Neural cell (in vitro differentiated cells): ENCODE results near the gene KDM4B. TPM values are rescaled to one million over a fixed set of nuclear protein-coding genes. Genes with fewer than 3 reads are reported as not detected.

Experiments
- H2AFZ ChIP-seq: fragments of 200-600, 300-800 bp; sonication (generic), shearing (Covaris generic); 2 replicates; pipeline ENCODE4 v1.6.0; 2014; ENCODE audit warnings: low read depth, mild to moderate bottlenecking, antibody characterized with exemption, low read length, moderate library complexity
- H3F3A ChIP-seq: fragments of 200-600 bp; shearing (Covaris generic); 2 replicates; pipeline ENCODE4 v1.6.1; 2016; ENCODE audit warnings: mild to moderate bottlenecking, moderate library complexity, mixed read lengths, antibody characterized with exemption, low read length; ENCODE audit not compliant: insufficient read depth, poor library complexity, severe bottlenecking
- H3K27ac ChIP-seq: fragments of 200-600, 300-800 bp; sonication (generic), shearing (Covaris generic); 2 replicates; pipeline ENCODE4 v1.5.1; 2014; ENCODE audit warnings: mild to moderate bottlenecking, low read length, moderate library complexity
- H3K27me3 ChIP-seq: fragments of 300-800, 200-600 bp; sonication (generic), shearing (Covaris generic); 2 replicates; pipeline ENCODE4 v1.6.0; 2014; ENCODE audit warnings: mild to moderate bottlenecking, low read depth, low read length, moderate library complexity; ENCODE audit not compliant: insufficient read depth
- H3K36me3 ChIP-seq: fragments of 300-800, 200-600 bp; sonication (generic), shearing (Covaris generic); 2 replicates; pipeline ENCODE4 v1.5.1; 2014; ENCODE audit warnings: mild to moderate bottlenecking, antibody characterized with exemption, low read length, moderate library complexity; ENCODE audit not compliant: insufficient read depth
- H3K4me2 ChIP-seq: fragments of 300-800, 200-600 bp; sonication (generic), shearing (Covaris generic); 2 replicates; pipeline ENCODE4 v1.6.0; 2014; ENCODE audit warnings: mild to moderate bottlenecking, low read length
- H3K4me3 ChIP-seq: fragments of 300-800, 200-600 bp; sonication (generic), shearing (Covaris generic); 2 replicates; pipeline ENCODE4 v1.5.1; 2014; ENCODE audit warnings: mild to moderate bottlenecking, low read length, moderate library complexity
- H3K79me2 ChIP-seq: fragments of 200-600 bp; shearing (Covaris generic); replicated peaks from 2 replicates; pipeline ENCODE4 v1.6.0; 2014; ENCODE audit warnings: mild to moderate bottlenecking, low read length, moderate library complexity; ENCODE audit not compliant: insufficient read depth
- H3K9ac ChIP-seq: fragments of 300-800, 200-600 bp; sonication (generic), shearing (Covaris generic); 2 replicates; pipeline ENCODE4 v1.6.1; 2016; ENCODE audit warnings: mild to moderate bottlenecking, low read length, mixed read lengths
- H3K9me2 ChIP-seq: fragments of 200-600 bp; shearing (Covaris generic); 2 replicates; pipeline ENCODE4 v1.6.1; 2016; ENCODE audit warnings: mild to moderate bottlenecking, low read length, mixed read lengths; ENCODE audit not compliant: insufficient read depth
- H3K9me3 ChIP-seq: fragments of 200-600, 300-800 bp; sonication (generic), shearing (Covaris generic); 2 replicates; pipeline ENCODE4 v1.6.1; 2016; ENCODE audit warnings: mild to moderate bottlenecking, mixed run types, low read length, moderate library complexity, mixed read lengths
- H4K20me1 ChIP-seq: fragments of 200-600 bp; shearing (Covaris generic); 2 replicates; pipeline ENCODE4 v1.6.1; 2016; ENCODE audit warnings: mild to moderate bottlenecking, mixed run types; ENCODE audit not compliant: insufficient read depth
- EP300 ChIP-seq: fragments of 450-650 bp; conservative IDR thresholded peaks from 2 replicates; pipeline ENCODE4 v1.6.1; 2014; ENCODE audit warnings: antibody characterized with exemption, mild to moderate bottlenecking, moderate library complexity; ENCODE audit not compliant: poor library complexity, severe bottlenecking
- EZH2 ChIP-seq: fragments of 200-600, 300-800 bp; shearing (Covaris generic), sonication (generic); IDR thresholded peaks from 2 replicates; pipeline ENCODE4 v1.6.1; 2014; ENCODE audit warnings: antibody characterized with exemption, low read length, borderline replicate concordance, mild to moderate bottlenecking; ENCODE audit not compliant: insufficient read depth, poor library complexity, severe bottlenecking
- MXI1 ChIP-seq: fragments of 450-650 bp; conservative IDR thresholded peaks from 2 replicates; pipeline ENCODE4 v1.6.1; 2014; ENCODE audit warnings: antibody characterized with exemption, mild to moderate bottlenecking; ENCODE audit not compliant: poor library complexity, severe bottlenecking
- POLR2AphosphoS5 ChIP-seq: IDR thresholded peaks from 2 replicates; pipeline ENCODE4 v1.6.1; 2012
- RAD21 ChIP-seq: fragments of 450-650 bp; conservative IDR thresholded peaks from 2 replicates; pipeline ENCODE4 v1.6.1; 2014; ENCODE audit warnings: antibody characterized with exemption, mild to moderate bottlenecking, moderate library complexity
- SMC3 ChIP-seq: fragments of 450-650 bp; conservative IDR thresholded peaks from 2 replicates; pipeline ENCODE4 v1.6.1; 2014; ENCODE audit warnings: antibody characterized with exemption, mild to moderate bottlenecking, moderate library complexity; ENCODE audit not compliant: poor library complexity
- TAF1 ChIP-seq: IDR thresholded peaks from 2 replicates; pipeline ENCODE4 v1.6.1; 2012; ENCODE audit warnings: low read depth
- polyA plus RNA-seq: library from polyadenylated mRNA; depleted of rRNA; stranded (reverse); fragments of >200 nt; gene quantifications from 2 replicates; pipeline ENCODE4 v1.2.3, GENCODE V29; 2014
- TF ChIP-seq, protein P1 (sequence below): fragments of 450-650 bp; IDR thresholded peaks from 2 replicates; pipeline ENCODE4 v1.5.1; 2014; ENCODE audit warnings: antibody characterized with exemption, mild to moderate bottlenecking, moderate library complexity; ENCODE audit not compliant: poor library complexity, severe bottlenecking
- TF ChIP-seq, protein P2 (sequence below): IDR thresholded peaks from 2 replicates; pipeline ENCODE4 v1.6.1; 2012; ENCODE audit warnings: borderline replicate concordance

Gene KDM4B
- polyA plus RNA-seq, 1 donor from 2014 or later: 19.1 TPM

DNA sequence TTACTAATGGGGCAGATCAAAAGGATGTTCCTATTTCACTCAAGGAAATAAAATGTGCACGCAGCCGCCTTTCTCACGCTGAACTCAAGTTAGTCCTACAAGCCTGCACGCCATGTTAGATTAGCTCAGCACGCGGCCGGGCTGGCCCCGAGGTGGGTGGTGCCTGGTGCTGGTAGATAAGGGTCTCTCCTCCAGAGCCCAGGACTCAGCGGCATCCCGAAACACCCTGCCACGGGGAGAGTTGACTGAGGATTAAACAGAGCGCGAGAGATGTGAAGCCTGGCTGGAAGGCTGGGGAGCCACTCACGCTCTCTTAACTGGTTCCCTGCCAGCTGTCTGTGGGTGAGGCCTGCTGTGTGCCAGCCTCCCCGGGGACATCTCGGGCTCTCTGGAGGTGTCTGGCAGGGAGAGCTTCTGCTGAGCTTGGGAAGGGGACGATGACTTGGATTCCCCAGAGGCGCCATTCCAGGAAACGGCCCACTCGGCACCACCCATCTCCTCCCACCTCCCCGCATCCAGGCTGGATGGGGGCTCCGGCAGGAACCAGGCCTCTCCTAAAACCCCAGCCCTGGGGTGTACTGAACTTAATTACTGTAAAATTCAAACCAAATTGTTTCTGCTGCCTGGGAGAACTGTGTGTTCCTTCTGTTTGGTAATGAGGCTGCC is 122.2 kb downstream of the KDM4B start:
- no peaks in the 10 kb centered on the region for H3K27me3 ChIP-seq
- peak overlapping the region; percentile 16 for H3K9ac ChIP-seq
- no peaks in the 10 kb centered on the region for H3K36me3 ChIP-seq
- H3K4me2 ChIP-seq: no peak overlapping the region
- no peaks in the 10 kb centered on the region for H3K79me2 ChIP-seq
- no peaks in the 10 kb centered on the region for H3K9me3 ChIP-seq
- H3K27ac ChIP-seq: peak overlapping the region; percentile 49
- no peaks in the 10 kb centered on the region for H3K9me2 ChIP-seq
- no peaks in the 10 kb centered on the region for H3F3A ChIP-seq
- no peaks in the 10 kb centered on the region for H4K20me1 ChIP-seq
- no peak overlapping the region for H2AFZ ChIP-seq
- TF ChIP-seq RAD21 (no peak), MXI1 (no peak), EP300 (no peak), POLR2AphosphoS5 (no peak), TAF1 (no peak), SMC3 (no peak), EZH2 (no peak)
- TF ChIP-seq, protein P1, sequence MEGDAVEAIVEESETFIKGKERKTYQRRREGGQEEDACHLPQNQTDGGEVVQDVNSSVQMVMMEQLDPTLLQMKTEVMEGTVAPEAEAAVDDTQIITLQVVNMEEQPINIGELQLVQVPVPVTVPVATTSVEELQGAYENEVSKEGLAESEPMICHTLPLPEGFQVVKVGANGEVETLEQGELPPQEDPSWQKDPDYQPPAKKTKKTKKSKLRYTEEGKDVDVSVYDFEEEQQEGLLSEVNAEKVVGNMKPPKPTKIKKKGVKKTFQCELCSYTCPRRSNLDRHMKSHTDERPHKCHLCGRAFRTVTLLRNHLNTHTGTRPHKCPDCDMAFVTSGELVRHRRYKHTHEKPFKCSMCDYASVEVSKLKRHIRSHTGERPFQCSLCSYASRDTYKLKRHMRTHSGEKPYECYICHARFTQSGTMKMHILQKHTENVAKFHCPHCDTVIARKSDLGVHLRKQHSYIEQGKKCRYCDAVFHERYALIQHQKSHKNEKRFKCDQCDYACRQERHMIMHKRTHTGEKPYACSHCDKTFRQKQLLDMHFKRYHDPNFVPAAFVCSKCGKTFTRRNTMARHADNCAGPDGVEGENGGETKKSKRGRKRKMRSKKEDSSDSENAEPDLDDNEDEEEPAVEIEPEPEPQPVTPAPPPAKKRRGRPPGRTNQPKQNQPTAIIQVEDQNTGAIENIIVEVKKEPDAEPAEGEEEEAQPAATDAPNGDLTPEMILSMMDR: no peak
- TF ChIP-seq, protein P2, sequence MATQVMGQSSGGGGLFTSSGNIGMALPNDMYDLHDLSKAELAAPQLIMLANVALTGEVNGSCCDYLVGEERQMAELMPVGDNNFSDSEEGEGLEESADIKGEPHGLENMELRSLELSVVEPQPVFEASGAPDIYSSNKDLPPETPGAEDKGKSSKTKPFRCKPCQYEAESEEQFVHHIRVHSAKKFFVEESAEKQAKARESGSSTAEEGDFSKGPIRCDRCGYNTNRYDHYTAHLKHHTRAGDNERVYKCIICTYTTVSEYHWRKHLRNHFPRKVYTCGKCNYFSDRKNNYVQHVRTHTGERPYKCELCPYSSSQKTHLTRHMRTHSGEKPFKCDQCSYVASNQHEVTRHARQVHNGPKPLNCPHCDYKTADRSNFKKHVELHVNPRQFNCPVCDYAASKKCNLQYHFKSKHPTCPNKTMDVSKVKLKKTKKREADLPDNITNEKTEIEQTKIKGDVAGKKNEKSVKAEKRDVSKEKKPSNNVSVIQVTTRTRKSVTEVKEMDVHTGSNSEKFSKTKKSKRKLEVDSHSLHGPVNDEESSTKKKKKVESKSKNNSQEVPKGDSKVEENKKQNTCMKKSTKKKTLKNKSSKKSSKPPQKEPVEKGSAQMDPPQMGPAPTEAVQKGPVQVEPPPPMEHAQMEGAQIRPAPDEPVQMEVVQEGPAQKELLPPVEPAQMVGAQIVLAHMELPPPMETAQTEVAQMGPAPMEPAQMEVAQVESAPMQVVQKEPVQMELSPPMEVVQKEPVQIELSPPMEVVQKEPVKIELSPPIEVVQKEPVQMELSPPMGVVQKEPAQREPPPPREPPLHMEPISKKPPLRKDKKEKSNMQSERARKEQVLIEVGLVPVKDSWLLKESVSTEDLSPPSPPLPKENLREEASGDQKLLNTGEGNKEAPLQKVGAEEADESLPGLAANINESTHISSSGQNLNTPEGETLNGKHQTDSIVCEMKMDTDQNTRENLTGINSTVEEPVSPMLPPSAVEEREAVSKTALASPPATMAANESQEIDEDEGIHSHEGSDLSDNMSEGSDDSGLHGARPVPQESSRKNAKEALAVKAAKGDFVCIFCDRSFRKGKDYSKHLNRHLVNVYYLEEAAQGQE: no peak
- no peak overlapping the region for H3K4me3 ChIP-seq

DNA sequence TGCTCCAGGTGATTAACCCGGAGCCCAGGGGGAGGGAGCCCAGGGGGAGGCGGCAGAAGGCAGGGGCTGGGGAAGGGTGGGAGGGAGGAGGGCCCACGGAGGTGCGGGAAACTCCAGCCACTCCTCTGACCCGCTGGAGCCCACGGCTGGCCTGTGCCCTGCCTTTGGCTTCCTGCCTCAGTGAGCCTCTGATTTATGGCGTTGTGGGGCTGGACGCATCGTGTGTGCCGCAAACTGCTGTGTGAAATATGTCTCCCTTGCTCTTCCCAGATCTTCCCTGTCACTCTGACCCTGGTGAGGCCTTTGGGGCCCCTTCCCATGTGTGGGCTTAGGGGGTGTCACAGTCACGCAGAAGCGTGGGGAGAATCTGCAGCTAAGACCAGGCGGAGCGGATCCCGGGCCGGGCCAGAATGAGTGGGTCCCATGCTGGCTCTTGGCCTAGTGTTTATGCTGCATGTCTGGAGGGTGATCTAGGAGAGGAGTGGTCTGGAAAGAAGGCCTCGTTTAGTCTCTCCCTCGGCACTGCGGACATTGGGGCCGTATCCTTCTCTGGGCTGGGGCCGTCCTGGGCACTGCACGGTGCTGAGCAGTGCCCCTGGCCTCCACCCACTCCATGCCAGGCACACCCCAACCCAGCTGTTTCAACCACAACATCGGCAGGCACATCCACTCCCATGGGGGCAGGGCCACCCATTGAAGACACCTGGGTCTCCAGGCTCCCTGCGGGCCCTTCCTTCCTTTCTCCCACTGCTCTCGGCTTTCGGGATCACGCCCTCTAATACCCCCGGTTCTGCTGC is 123.0 kb downstream of the KDM4B start:
- Histone ChIP-seq H3K9me3 (no peaks in the 10 kb centered on the region), H3K27ac (peak overlapping the region; percentile 49), H3K4me2 (no peak overlapping the region), H3K9me2 (no peaks in the 10 kb centered on the region), H3K9ac (no peak overlapping the region), H3K27me3 (no peaks in the 10 kb centered on the region), H2AFZ (no peak overlapping the region), H4K20me1 (no peaks in the 10 kb centered on the region), H3K79me2 (no peaks in the 10 kb centered on the region), H3K4me3 (no peak overlapping the region), H3F3A (no peaks in the 10 kb centered on the region), H3K36me3 (no peaks in the 10 kb centered on the region)
- no peak for TF ChIP-seq EZH2
- no peak for TF ChIP-seq RAD21
- TF ChIP-seq TAF1: no peak
- TF ChIP-seq POLR2AphosphoS5: no peak
- TF ChIP-seq EP300: no peak
- no peak for TF ChIP-seq SMC3
- TF ChIP-seq, protein P2: no peak
- TF ChIP-seq, protein P1: no peak
- TF ChIP-seq MXI1: no peak
